B cell (primary cell): ENCODE data around the gene ANKRD7.

ENCODE experiments used
- CTCF ChIP-seq: fragments of 200-600 bp; IDR thresholded peaks from one replicate; pipeline ENCODE4 v1.8.0; 2022; ENCODE audit warnings: antibody characterized with exemption, mild to moderate bottlenecking
- EZH2 ChIP-seq: IDR thresholded peaks from 2 replicates; pipeline ENCODE4 v1.6.1; 2012; ENCODE audit warnings: borderline replicate concordance, low read depth, mild to moderate bottlenecking, moderate library complexity, low read length; ENCODE audit not compliant: insufficient read depth, poor library complexity, severe bottlenecking

- TF ChIP-seq CTCF (no peak), EZH2 (no peak)
Observed at GRCh38 chr7:118285358-118285757, 60.9 kb downstream of the ANKRD7 start.
